SK-N-MC (cell line): ENCODE data around the gene TUBGCP4.

Experiments used
- EZH2 ChIP-seq: fragments of 200-600 bp; sonication (generic); IDR thresholded peaks from one replicate; pipeline ENCODE4 v1.6.1; 2017; ENCODE audit warnings: antibody characterized with exemption
- POLR2AphosphoS5 ChIP-seq: IDR thresholded peaks from 2 replicates; pipeline ENCODE4 v1.6.1; 2012; ENCODE audit warnings: mild to moderate bottlenecking, low read depth, low read length, borderline replicate concordance

DNA sequence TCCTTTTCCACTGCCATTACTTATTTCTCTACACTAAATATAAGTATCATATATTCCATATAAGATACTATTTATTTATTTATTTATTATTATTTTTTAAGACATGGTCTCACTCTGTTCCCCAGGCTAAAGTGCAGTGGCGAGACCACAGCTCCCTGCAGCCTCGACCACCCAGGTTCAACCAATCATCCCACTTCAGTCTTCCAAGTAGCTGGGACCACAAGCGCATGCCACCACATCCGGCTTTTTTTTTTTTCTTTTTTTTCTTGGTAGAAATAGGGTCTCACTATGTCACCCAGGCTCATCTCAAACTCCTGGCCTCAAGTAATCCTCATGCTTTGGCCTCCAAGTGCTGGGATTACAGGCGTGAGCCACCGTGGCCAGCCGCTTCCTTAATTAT is 65.5 kb downstream of the TUBGCP4 start:
- TF ChIP-seq POLR2AphosphoS5 (no peak), EZH2 (no peak)
